Measurements from ENCODE around the gene PRDM15. TPM values are rescaled to one million over a fixed set of nuclear protein-coding genes. Genes with fewer than 3 reads are reported as not detected.

PRDM15 gene
- total RNA-seq, 1 experiment from 2014 or later = 9.8 TPM

- no peak for ATAC-seq
- RAD21 ChIA-PET (ENCODE audit: low non-redundant PET in 1 of 2, low total read pairs in 2 of 2, uncharacterized antibody in 2 of 2, unreplicated experiment in 2 of 2) = no interaction called here
- TF ChIP-seq EZH2 (IDR thresholded peaks at IDR 0.05) = no peak
- Histone ChIP-seq H3K36me3 (ENCODE audit: control insufficient read depth in 1 of 2, insufficient read depth in 2 of 2, low read length in 2 of 2) (peaks cover 2 to 15% of the 10 kb centered on the region in 2 experiments; a peak in 2 of 4 replicates), H3K9me2 (ENCODE audit: insufficient read depth) (no peaks in the 10 kb centered on the region), H3K4me3 (replicated peaks in 1 of 2; ENCODE audit: low read depth in 1 of 2, low read length in 2 of 2) (no peak overlapping the region), H4K20me1 (ENCODE audit: insufficient read depth) (no peaks in the 10 kb centered on the region), H3K9me3 (ENCODE audit: control insufficient read depth in 1 of 2, insufficient read depth in 1 of 2, low read depth in 1 of 2, low read length in 2 of 2) (peaks cover 0 to 4% of the 10 kb centered on the region in 2 experiments; a peak in 2 of 4 replicates), H3K27me3 (ENCODE audit: insufficient read depth, low read length) (no peaks in the 10 kb centered on the region), H3K9ac (ENCODE audit: low read length) (no peak overlapping the region), H3K27ac (ENCODE audit: low read depth, low read length) (no peak overlapping the region), H3K4me1 (ENCODE audit: control insufficient read depth in 1 of 2, insufficient read depth in 2 of 2, low read length in 2 of 2) (no peaks in the 10 kb centered on the region), H2AFZ (ENCODE audit: low read depth, low read length, poor library complexity, severe bottlenecking) (no peak overlapping the region), H3K4me2 (ENCODE audit: low read length) (no peak overlapping the region), H3K79me2 (ENCODE audit: insufficient read depth, low read length) (no peaks in the 10 kb centered on the region)
- POLR2A ChIA-PET = no interaction called here
- no TSS peak for BruUV-seq (replicated peaks)
- CTCF ChIA-PET = no interaction called here
- no peak for DNase-seq (ENCODE audit: low read depth, low spot score)
- intact Hi-C loops (cut with micrococcal nuclease) = no loop called here
Observed at GRCh38 chr21:41835711-41836154, 43.4 kb downstream of the PRDM15 start.

GRCh38 chr21:41834926-41835663, 44.0 kb downstream of the PRDM15 start:
- Histone ChIP-seq H3K27ac (ENCODE audit: low read depth, low read length) (no peak overlapping the region), H4K20me1 (ENCODE audit: insufficient read depth) (no peaks in the 10 kb centered on the region), H3K27me3 (ENCODE audit: insufficient read depth, low read length) (no peaks in the 10 kb centered on the region), H3K4me2 (ENCODE audit: low read length) (no peak overlapping the region), H3K4me1 (ENCODE audit: control insufficient read depth in 1 of 2, insufficient read depth in 2 of 2, low read length in 2 of 2) (no peaks in the 10 kb centered on the region), H3K9ac (ENCODE audit: low read length) (no peak overlapping the region), H2AFZ (ENCODE audit: low read depth, low read length, poor library complexity, severe bottlenecking) (no peak overlapping the region), H3K4me3 (replicated peaks in 1 of 2; ENCODE audit: low read depth in 1 of 2, low read length in 2 of 2) (no peak overlapping the region), H3K9me2 (ENCODE audit: insufficient read depth) (no peaks in the 10 kb centered on the region), H3K36me3 (ENCODE audit: control insufficient read depth in 1 of 2, insufficient read depth in 2 of 2, low read length in 2 of 2) (peaks cover 2 to 11% of the 10 kb centered on the region in 2 experiments; a peak in 2 of 4 replicates), H3K79me2 (ENCODE audit: insufficient read depth, low read length) (no peaks in the 10 kb centered on the region), H3K9me3 (ENCODE audit: control insufficient read depth in 1 of 2, insufficient read depth in 1 of 2, low read depth in 1 of 2, low read length in 2 of 2) (no peaks in the 10 kb centered on the region)
- ATAC-seq (no peak), DNase-seq (ENCODE audit: low read depth, low spot score) (no peak)
- intact Hi-C loops (cut with micrococcal nuclease) = no loop called here
- ChIA-PET CTCF (no interaction called here), POLR2A (no interaction called here), RAD21 (ENCODE audit: low non-redundant PET in 1 of 2, low total read pairs in 2 of 2, uncharacterized antibody in 2 of 2, unreplicated experiment in 2 of 2) (no interaction called here)
- no peak for TF ChIP-seq CTCF (IDR thresholded peaks at IDR 0.05 in 2 of 3, conservative IDR thresholded peaks at IDR 0.05 in 1 of 3; ENCODE audit: borderline replicate concordance in 1 of 3, insufficient read depth in 1 of 3, low read depth in 2 of 3, low read length in 2 of 3)
- no peak for TF ChIP-seq MAX (IDR thresholded peaks at IDR 0.05)
- TF ChIP-seq CEBPB (IDR thresholded peaks at IDR 0.05; ENCODE audit: low read depth) = no peak
- TF ChIP-seq POLR2AphosphoS5 (IDR thresholded peaks at IDR 0.05; ENCODE audit: low read depth, low read length) = no peak
- TF ChIP-seq EZH2phosphoT487 (IDR thresholded peaks at IDR 0.05; ENCODE audit: borderline replicate concordance) = no peak
- TF ChIP-seq ELF1 (IDR thresholded peaks at IDR 0.05; ENCODE audit: borderline replicate concordance, low read depth) = no peak
- no peak for TF ChIP-seq YY1 (IDR thresholded peaks at IDR 0.05; ENCODE audit: extremely low read depth, insufficient replicate concordance, low read depth, low read length)
- TF ChIP-seq REST (IDR thresholded peaks at IDR 0.05; ENCODE audit: low read depth) = no peak
- TF ChIP-seq SP1 (IDR thresholded peaks at IDR 0.05; ENCODE audit: low read depth) = no peak
- BruUV-seq (replicated peaks) = no TSS peak
